HG02938 (cell line): ENCODE data around the gene CXCL9.
"Not testable (repeated sequence)": the region's sequence is repeated elsewhere in the genome, so short reads cannot be mapped to it uniquely, and the experiment has no call there.

Source experiments
- ATAC-seq: cut with Tn5 transposase; IDR thresholded peaks from one replicate; pipeline ENCODE4 v1.9.1; 2021; ENCODE audit warnings: mild to moderate bottlenecking, moderate library complexity; ENCODE audit not compliant: unreplicated experiment

CXCL9 gene

GRCh38 chr4:76012388-76012801 lies 5.1 kb upstream of the CXCL9 start:
- peak; percentile 2 for ATAC-seq

GRCh38 chr4:76011700-76012387 lies 4.5 kb upstream of the CXCL9 start:
- peak; percentile 57 for ATAC-seq

GRCh38 chr4:76011018-76011670 lies 3.8 kb upstream of the CXCL9 start:
- ATAC-seq = no peak

GRCh38 chr4:76010576-76010975 lies 3.3 kb upstream of the CXCL9 start:
- no peak for ATAC-seq

- ATAC-seq = no peak
These were observed 2.0 kb upstream of the CXCL9 start for GRCh38 chr4:76009311-76009710.

- ATAC-seq = no peak
These were observed 3.7 kb downstream of the CXCL9 start for GRCh38 chr4:76003620-76004019.

- ATAC-seq = no peak
These were observed 4.3 kb downstream of the CXCL9 start for GRCh38 chr4:76003035-76003434.

- no peak for ATAC-seq
These were observed 5.1 kb downstream of the CXCL9 start for GRCh38 chr4:76002176-76002575.

- ATAC-seq = no peak
These were observed 5.6 kb downstream of the CXCL9 start for GRCh38 chr4:76001700-76002099.

GRCh38 chr4:76000279-76000678 lies 7.0 kb downstream of the CXCL9 start:
- no peak for ATAC-seq

- ATAC-seq = not testable (repeated sequence)
These were observed 8.7 kb downstream of the CXCL9 start for GRCh38 chr4:75998525-75999147.

GRCh38 chr4:75997946-75998345 lies 9.4 kb downstream of the CXCL9 start:
- ATAC-seq = no peak

GRCh38 chr4:75997081-75997480 lies 10.2 kb downstream of the CXCL9 start:
- ATAC-seq = no peak

GRCh38 chr4:75995727-75996126 lies 11.6 kb downstream of the CXCL9 start:
- no peak for ATAC-seq

- no peak for ATAC-seq
These were observed 14.8 kb downstream of the CXCL9 start for GRCh38 chr4:75992462-75992861.

- ATAC-seq = no peak
These were observed 17.3 kb downstream of the CXCL9 start for GRCh38 chr4:75989846-75990528.

- no peak for ATAC-seq
These were observed 22.2 kb downstream of the CXCL9 start for GRCh38 chr4:75985116-75985515.

GRCh38 chr4:75980576-75980975 lies 26.7 kb downstream of the CXCL9 start:
- no peak for ATAC-seq

GRCh38 chr4:75976177-75976576 lies 31.1 kb downstream of the CXCL9 start:
- no peak for ATAC-seq

GRCh38 chr4:75973766-75974165 lies 33.5 kb downstream of the CXCL9 start:
- no peak for ATAC-seq

GRCh38 chr4:75968084-75968483 lies 39.2 kb downstream of the CXCL9 start:
- no peak for ATAC-seq

- ATAC-seq = no peak
These were observed 43.8 kb downstream of the CXCL9 start for GRCh38 chr4:75963558-75963957.
